Stimulated activated effector memory CD8-positive, alpha-beta T cell treated with anti-CD3 and anti-CD28 coated beads, Interleukin-12 subunit alpha, Interleukin-12 subunit beta, amount 100 ng/mL, for 72 hours (primary cell): ENCODE data around the gene MRPS18A.

Experiments
- ATAC-seq: fragments of 150-1000 bp; cut with Tn5 transposase; 2 replicates; pipeline ENCODE4 v1.10.0; 2021
- DNase-seq, 2 donors: peaks; one replicate each; pipeline ENCODE4 v3.0.0; 2021 to 2022; ENCODE audit warnings: low spot score in 2 of 2
- H3K27ac Mint-ChIP-seq: one replicate; pipeline ENCODE4 v1.8.0; 2022; ENCODE audit warnings: mild to moderate bottlenecking, mixed read lengths
- H3K36me3 Mint-ChIP-seq: one replicate; pipeline ENCODE4 v1.8.0; 2022; ENCODE audit warnings: mild to moderate bottlenecking, mixed read lengths
- H3K4me1 Mint-ChIP-seq: one replicate; pipeline ENCODE4 v1.8.0; 2022; ENCODE audit warnings: mixed read lengths
- H3K4me3 Mint-ChIP-seq: one replicate; pipeline ENCODE4 v1.8.0; 2022; ENCODE audit warnings: mild to moderate bottlenecking, mixed read lengths
- H3K9me3 Mint-ChIP-seq: one replicate; pipeline ENCODE4 v1.8.0; 2022; ENCODE audit warnings: mixed read lengths

MRPS18A gene

GRCh38 chr6:43695215-43695966, 7.8 kb upstream of the MRPS18A start:
- Mint-ChIP-seq H3K27ac (no peak overlapping the region), H3K4me1 (no peaks in the 10 kb centered on the region)
- DNase-seq: no peak

GRCh38 chr6:43689421-43689820, 1.8 kb upstream of the MRPS18A start:
- Mint-ChIP-seq H3K4me3 (no peak overlapping the region), H3K27ac (no peak overlapping the region), H3K4me1 (peaks cover 31% of the 10 kb centered on the region), H3K36me3 (peaks cover 11% of the 10 kb centered on the region), H3K9me3 (no peaks in the 10 kb centered on the region)
- ATAC-seq: no peak
- DNase-seq: no peak

More at GRCh38 chr6:43695215-43695966, 7.8 kb upstream of the MRPS18A start:
- H3K36me3 Mint-ChIP-seq: no peaks in the 10 kb centered on the region
- H3K4me3 Mint-ChIP-seq: no peak overlapping the region
- ATAC-seq: no peak
- H3K9me3 Mint-ChIP-seq: no peaks in the 10 kb centered on the region

GRCh38 chr6:43687079-43687436, 533 bp downstream of the MRPS18A start:
- peaks cover 11% of the 10 kb centered on the region for H3K36me3 Mint-ChIP-seq
- H3K4me3 Mint-ChIP-seq: peak overlapping the region; percentile 92
- peaks cover 52% of the 10 kb centered on the region for H3K4me1 Mint-ChIP-seq
- no peaks in the 10 kb centered on the region for H3K9me3 Mint-ChIP-seq
- peak; percentile 20 for ATAC-seq
- no peak for DNase-seq
- peak overlapping the region; percentile 93 for H3K27ac Mint-ChIP-seq

GRCh38 chr6:43683708-43684455, 3.7 kb downstream of the MRPS18A start:
- peak overlapping the region; percentile 72 for H3K27ac Mint-ChIP-seq
- no peak for ATAC-seq

GRCh38 chr6:43682724-43683429, 4.7 kb downstream of the MRPS18A start:
- no peak overlapping the region for H3K4me3 Mint-ChIP-seq
- no peaks in the 10 kb centered on the region for H3K9me3 Mint-ChIP-seq
- H3K27ac Mint-ChIP-seq: peak overlapping the region; percentile 72
- H3K4me1 Mint-ChIP-seq: peaks cover 46% of the 10 kb centered on the region
- H3K36me3 Mint-ChIP-seq: peaks cover 51% of the 10 kb centered on the region
- no peak for DNase-seq
- ATAC-seq: no peak

More at GRCh38 chr6:43683708-43684455, 3.7 kb downstream of the MRPS18A start:
- Mint-ChIP-seq H3K4me3 (no peak overlapping the region), H3K9me3 (no peaks in the 10 kb centered on the region), H3K4me1 (peaks cover 52% of the 10 kb centered on the region), H3K36me3 (peaks cover 41% of the 10 kb centered on the region)
- no peak for DNase-seq

GRCh38 chr6:43681303-43681702, 6.3 kb downstream of the MRPS18A start:
- H3K4me1 Mint-ChIP-seq: peaks cover 35% of the 10 kb centered on the region
- H3K4me3 Mint-ChIP-seq: no peak overlapping the region
- H3K27ac Mint-ChIP-seq: no peak overlapping the region
- no peak for DNase-seq
- H3K36me3 Mint-ChIP-seq: peaks cover 61% of the 10 kb centered on the region
- H3K9me3 Mint-ChIP-seq: no peaks in the 10 kb centered on the region
- ATAC-seq: no peak

GRCh38 chr6:43680308-43681200, 7.0 kb downstream of the MRPS18A start:
- Mint-ChIP-seq H3K27ac (peak overlapping the region; percentile 76), H3K9me3 (no peaks in the 10 kb centered on the region), H3K36me3 (peaks cover 64% of the 10 kb centered on the region), H3K4me1 (peaks cover 30% of the 10 kb centered on the region), H3K4me3 (no peak overlapping the region)
- ATAC-seq: no peak
- DNase-seq: no peak

- H3K4me1 Mint-ChIP-seq: peaks cover 17% of the 10 kb centered on the region
- H3K27ac Mint-ChIP-seq: peak overlapping the region; percentile 76
- H3K36me3 Mint-ChIP-seq: peaks cover 75% of the 10 kb centered on the region
- DNase-seq: no peak
- no peak for ATAC-seq
- H3K9me3 Mint-ChIP-seq: no peaks in the 10 kb centered on the region
- H3K4me3 Mint-ChIP-seq: no peak overlapping the region
Measured at GRCh38 chr6:43679057-43679456, 8.5 kb downstream of the MRPS18A start.

- Mint-ChIP-seq H3K27ac (no peak overlapping the region), H3K9me3 (no peaks in the 10 kb centered on the region), H3K4me3 (no peak overlapping the region), H3K36me3 (peaks cover 81% of the 10 kb centered on the region), H3K4me1 (peaks cover 11% of the 10 kb centered on the region)
- DNase-seq (no peak), ATAC-seq (no peak)
Measured at GRCh38 chr6:43678341-43678740, 9.2 kb downstream of the MRPS18A start.

GRCh38 chr6:43677759-43678158, 9.8 kb downstream of the MRPS18A start:
- ATAC-seq: no peak
- H3K27ac Mint-ChIP-seq: no peak overlapping the region
- no peak for DNase-seq
- peaks cover 87% of the 10 kb centered on the region for H3K36me3 Mint-ChIP-seq
- peaks cover 5% of the 10 kb centered on the region for H3K4me1 Mint-ChIP-seq
- H3K4me3 Mint-ChIP-seq: no peak overlapping the region
- H3K9me3 Mint-ChIP-seq: no peaks in the 10 kb centered on the region

GRCh38 chr6:43676962-43677606, 10.5 kb downstream of the MRPS18A start:
- Mint-ChIP-seq H3K27ac (no peak overlapping the region), H3K9me3 (no peaks in the 10 kb centered on the region), H3K4me1 (no peaks in the 10 kb centered on the region), H3K36me3 (peaks cover 94% of the 10 kb centered on the region), H3K4me3 (no peak overlapping the region)
- DNase-seq (no peak), ATAC-seq (no peak)

- Mint-ChIP-seq H3K36me3 (peaks cover 86% of the 10 kb centered on the region), H3K9me3 (no peaks in the 10 kb centered on the region), H3K4me3 (no peak overlapping the region), H3K4me1 (peaks cover 8% of the 10 kb centered on the region), H3K27ac (peak overlapping the region; percentile 56)
- DNase-seq (no peak), ATAC-seq (no peak)
Measured at GRCh38 chr6:43674921-43675320, 12.7 kb downstream of the MRPS18A start.

GRCh38 chr6:43674291-43674690, 13.3 kb downstream of the MRPS18A start:
- no peak for DNase-seq
- no peak for ATAC-seq
- Mint-ChIP-seq H3K27ac (peak overlapping the region; percentile 56), H3K4me3 (no peak overlapping the region), H3K9me3 (no peaks in the 10 kb centered on the region), H3K36me3 (peaks cover 81% of the 10 kb centered on the region), H3K4me1 (peaks cover 12% of the 10 kb centered on the region)

GRCh38 chr6:43673444-43674084, 14.0 kb downstream of the MRPS18A start:
- Mint-ChIP-seq H3K36me3 (peaks cover 74% of the 10 kb centered on the region), H3K4me1 (peaks cover 14% of the 10 kb centered on the region), H3K9me3 (no peaks in the 10 kb centered on the region), H3K27ac (peak overlapping the region; percentile 63), H3K4me3 (no peak overlapping the region)
- DNase-seq (no peak), ATAC-seq (no peak)
